ENCODE results near the gene EPHB2.

DNA sequence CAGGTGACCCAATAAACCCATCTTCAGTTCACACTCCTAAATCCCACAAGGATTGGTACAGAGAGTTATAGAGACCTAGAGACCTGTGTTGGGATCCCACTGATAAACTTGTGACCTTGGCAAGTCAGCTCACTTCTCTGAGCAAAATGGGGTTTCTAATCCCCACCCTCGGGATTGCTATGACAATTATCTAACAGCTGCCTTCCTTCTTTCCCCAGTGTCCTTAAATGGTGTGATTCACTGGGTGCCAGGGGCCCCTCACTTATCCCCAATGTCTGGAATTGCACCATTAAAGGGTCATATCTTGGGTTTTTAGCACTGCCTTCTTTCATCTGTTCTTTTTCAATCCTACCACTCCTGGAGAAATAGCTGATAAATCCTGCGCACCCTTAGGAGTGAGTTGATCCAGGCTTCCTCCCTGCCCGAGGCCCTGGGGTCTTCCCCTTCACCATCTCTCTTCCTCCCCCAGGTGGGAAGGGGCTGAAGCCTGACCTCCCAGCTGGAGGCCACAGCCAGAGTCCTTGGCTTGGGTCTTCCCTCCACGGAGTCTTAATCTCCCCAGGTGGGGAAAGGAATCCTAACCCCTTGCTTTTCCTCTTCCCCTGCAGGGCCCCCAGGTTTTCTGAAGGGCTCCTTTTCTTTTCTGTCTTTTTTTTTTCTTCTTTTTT lies 222.3 kb downstream of the EPHB2 start:
- TF ChIP-seq CTCF (IDR thresholded peaks at IDR 0.05) (no peak), ZFX (IDR thresholded peaks at IDR 0.05; ENCODE audit: borderline replicate concordance) (no peak)

All from 22Rv1 (cell line).